ENCODE results near the gene ATP13A5.

DNA sequence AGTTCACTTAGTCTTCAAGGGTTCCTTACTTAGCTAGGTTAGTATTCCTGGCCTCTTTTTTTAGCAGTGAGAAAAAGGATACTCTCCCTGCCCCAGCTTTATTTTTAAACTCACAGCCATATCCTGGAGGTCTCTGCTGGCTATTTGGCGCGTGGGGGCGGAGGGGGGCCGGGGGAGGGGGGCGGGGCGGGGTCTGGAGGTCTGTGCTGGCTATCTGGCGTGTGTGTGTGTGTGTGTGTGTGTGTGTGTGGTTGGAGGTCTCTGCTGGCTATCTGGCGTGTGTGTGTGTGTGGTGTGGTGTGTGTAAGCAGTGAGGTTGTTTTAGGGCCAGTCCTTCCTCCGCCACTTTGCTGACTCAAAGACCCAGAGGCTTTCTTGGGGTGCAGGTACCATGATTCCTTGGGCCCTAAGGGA lies 138.1 kb downstream of the ATP13A5 start:
- TF ChIP-seq, protein P1, sequence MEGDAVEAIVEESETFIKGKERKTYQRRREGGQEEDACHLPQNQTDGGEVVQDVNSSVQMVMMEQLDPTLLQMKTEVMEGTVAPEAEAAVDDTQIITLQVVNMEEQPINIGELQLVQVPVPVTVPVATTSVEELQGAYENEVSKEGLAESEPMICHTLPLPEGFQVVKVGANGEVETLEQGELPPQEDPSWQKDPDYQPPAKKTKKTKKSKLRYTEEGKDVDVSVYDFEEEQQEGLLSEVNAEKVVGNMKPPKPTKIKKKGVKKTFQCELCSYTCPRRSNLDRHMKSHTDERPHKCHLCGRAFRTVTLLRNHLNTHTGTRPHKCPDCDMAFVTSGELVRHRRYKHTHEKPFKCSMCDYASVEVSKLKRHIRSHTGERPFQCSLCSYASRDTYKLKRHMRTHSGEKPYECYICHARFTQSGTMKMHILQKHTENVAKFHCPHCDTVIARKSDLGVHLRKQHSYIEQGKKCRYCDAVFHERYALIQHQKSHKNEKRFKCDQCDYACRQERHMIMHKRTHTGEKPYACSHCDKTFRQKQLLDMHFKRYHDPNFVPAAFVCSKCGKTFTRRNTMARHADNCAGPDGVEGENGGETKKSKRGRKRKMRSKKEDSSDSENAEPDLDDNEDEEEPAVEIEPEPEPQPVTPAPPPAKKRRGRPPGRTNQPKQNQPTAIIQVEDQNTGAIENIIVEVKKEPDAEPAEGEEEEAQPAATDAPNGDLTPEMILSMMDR (IDR thresholded peaks at IDR 0.05; ENCODE audit: insufficient read depth, low read depth, low read length), result no peak
- no peak for TF ChIP-seq EZH2 (IDR thresholded peaks at IDR 0.05; ENCODE audit: insufficient read depth, low read length)

All from astrocyte (in vitro differentiated cells and primary cell).